HL-60 (cell line): ENCODE data around the gene E2F4.

ENCODE experiments used
- CTCF ChIP-seq: IDR thresholded peaks from one replicate; pipeline ENCODE4 v1.5.1; 2011; ENCODE audit warnings: low read length, control low read depth, inconsistent platforms; ENCODE audit not compliant: insufficient read depth
- GABPA ChIP-seq: IDR thresholded peaks from 2 replicates; pipeline ENCODE4 v1.6.1; 2012; ENCODE audit warnings: low read depth
- SPI1 ChIP-seq: IDR thresholded peaks from 2 replicates; pipeline ENCODE4 v1.6.1; 2012; ENCODE audit warnings: low read depth, mild to moderate bottlenecking, borderline replicate concordance

- TF ChIP-seq CTCF (no peak), GABPA (no peak), SPI1 (no peak)
Measured at GRCh38 chr16:67204076-67204475, 12.1 kb downstream of the E2F4 start.
